T-cell (primary cell): ENCODE results near the gene CPT2. TPM values are rescaled to one million over a fixed set of nuclear protein-coding genes. Genes with fewer than 3 reads are reported as not detected.

Experiments
- ATAC-seq, 4 experiments: fragments of 200-7000 bp in 3 of 4; fragments of 150-1000 bp in 1 of 4; cut with Tn5 transposase; replicated peaks in 1 of 4; 1 replicate in 3 of 4; 2 replicates in 1 of 4; pipeline ENCODE4 v1.10.0; 2021; ENCODE audit warnings: moderate library complexity in 3 of 4, mild to moderate bottlenecking in 2 of 4, moderate number of reproducible peaks in 1 of 4
- CTCF ChIA-PET, 2 donors: fragments of 300-600 bp; sonication (Branson Sonifier 250); formaldehyde crosslinking; loops; one replicate each; lab custom pipeline; 2022; ENCODE audit warnings: antibody characterized with exemption in 2 of 2; lab: Charles Lee
- POLR2A ChIA-PET, 2 donors: fragments of 300-600 bp; sonication (Branson Sonifier 250); formaldehyde crosslinking; loops; one replicate each; lab custom pipeline; 2022; ENCODE audit warnings: antibody characterized with exemption in 2 of 2; lab: Charles Lee
- DNase-seq, 35 experiments: peaks; one replicate each; pipeline versions ENCODE4 v3.0.0 to v3.0.0-alpha.2; 2013 to 2023
- H3K27ac ChIP-seq: one replicate; pipeline ENCODE4 v1.5.1; 2013; ENCODE audit warnings: low read length
- H3K27me3 ChIP-seq, 2 experiments: replicated peaks in 1 of 2; 1 replicate in 1 of 2; 2 replicates in 1 of 2; pipeline versions ENCODE4 v1.6.1 to v1.7.0; 2013; ENCODE audit warnings: low read length in 1 of 2, mixed read lengths in 1 of 2; ENCODE audit not compliant: control insufficient read depth in 2 of 2, insufficient read depth in 2 of 2; ENCODE audit errors: extremely low read depth in 1 of 2
- H3K36me3 ChIP-seq, 2 donors: 1 replicate in 1 of 2; 2 replicates in 1 of 2; pipeline versions ENCODE4 v1.6.1 to v1.7.0; 2013; ENCODE audit warnings: low read length in 1 of 2; ENCODE audit not compliant: control insufficient read depth in 2 of 2, insufficient read depth in 1 of 2; ENCODE audit errors: extremely low read depth in 1 of 2
- H3K4me1 ChIP-seq, 2 experiments: 1 replicate in 1 of 2; 2 replicates in 1 of 2; pipeline versions ENCODE4 v1.6.1 to v1.7.0; 2013; ENCODE audit warnings: low read length in 2 of 2, mixed read lengths in 1 of 2; ENCODE audit not compliant: insufficient read depth in 2 of 2, control insufficient read depth in 1 of 2; ENCODE audit errors: extremely low read depth in 1 of 2
- H3K4me3 ChIP-seq, 2 donors: 1 replicate in 1 of 2; 2 replicates in 1 of 2; pipeline versions ENCODE4 v1.5.1 to v1.7.0; 2013; ENCODE audit warnings: mild to moderate bottlenecking in 2 of 2, low read length in 1 of 2, moderate library complexity in 1 of 2; ENCODE audit not compliant: control insufficient read depth in 1 of 2; ENCODE audit errors: extremely low read depth in 1 of 2
- H3K9me3 ChIP-seq: 2 replicates; pipeline ENCODE4 v1.7.0; 2013
- H3K27ac Mint-ChIP-seq, 2 donors: one replicate each; pipeline ENCODE4 v1.8.0; 2020 to 2021; ENCODE audit warnings: mild to moderate bottlenecking in 2 of 2, mixed read lengths in 2 of 2
- H3K27me3 Mint-ChIP-seq, 2 donors: one replicate each; pipeline ENCODE4 v1.8.0; 2021 to 2022; ENCODE audit warnings: mixed read lengths in 2 of 2
- H3K36me3 Mint-ChIP-seq: one replicate; pipeline ENCODE4 v1.8.0; 2021; ENCODE audit warnings: mixed read lengths
- H3K4me1 Mint-ChIP-seq, 3 donors: one replicate each; pipeline ENCODE4 v1.8.0; 2020 to 2022; ENCODE audit warnings: mixed read lengths in 3 of 3, mild to moderate bottlenecking in 1 of 3
- H3K4me3 Mint-ChIP-seq, 3 donors: one replicate each; pipeline ENCODE4 v1.8.0; 2020 to 2022; ENCODE audit warnings: mild to moderate bottlenecking in 3 of 3, mixed read lengths in 3 of 3, moderate library complexity in 3 of 3
- H3K9me3 Mint-ChIP-seq, 3 donors: one replicate each; pipeline ENCODE4 v1.8.0; 2020 to 2022; ENCODE audit warnings: mixed read lengths in 3 of 3
- WGBS: methylation state at CpG from one replicate; pipeline ENCODE4 v1.1.5; 2013; ENCODE audit warnings: missing lambda C conversion rate; ENCODE audit not compliant: insufficient coverage; 5-methylcytosine and 5-hydroxymethylcytosine counted together
- total RNA-seq, 35 experiments: library from RNA in 6 of 35; stranded (reverse) in 6 of 35; fragments of 120-200 nt in 1 of 35; gene quantifications; one replicate each; pipeline versions ENCODE4 v1.2.1 to v1.2.4 and lab custom pipeline; 2013 to 2026

The CPT2 gene
- total RNA-seq, 5 donors from 2014 or later (not counting 1 experiment from before 2014, with no cell fraction given): 9.4 to 17.5 (median 15.9) TPM

- no peaks in the 10 kb centered on the region for H3K9me3 Mint-ChIP-seq
- no peak overlapping the region for H3K4me3 Mint-ChIP-seq
- H3K27ac Mint-ChIP-seq: no peak overlapping the region
- Histone ChIP-seq H3K27ac (no peak overlapping the region), H3K4me1 (no peaks in the 10 kb centered on the region), H3K27me3 (no peaks in the 10 kb centered on the region), H3K4me3 (no peak overlapping the region), H3K9me3 (no peaks in the 10 kb centered on the region), H3K36me3 (peaks cover 3 to 8% of the 10 kb centered on the region in 2 donors)
- ChIA-PET CTCF (no interaction called here), POLR2A (interaction anchor here in 1 of 2 donors (0.6 kb wide), 1 partner anchor 328 kb away, joined by 8 read pairs; no protein-coding TSS in a partner anchor)
- DNase-seq (no peak), ATAC-seq (no peak)
- H3K27me3 Mint-ChIP-seq: no peaks in the 10 kb centered on the region
- WGBS: 90% methylated on average over 3 of the region's 4 CpGs
- no peaks in the 10 kb centered on the region for H3K4me1 Mint-ChIP-seq
- peaks cover 31% of the 10 kb centered on the region for H3K36me3 Mint-ChIP-seq
Observed at GRCh38 chr1:53250325-53250724, 53.7 kb downstream of the CPT2 start.

GRCh38 chr1:53254011-53254640 lies 57.5 kb downstream of the CPT2 start:
- H3K27ac Mint-ChIP-seq: peak overlapping the region in 1 of 2 donors; percentile 23
- H3K4me3 Mint-ChIP-seq: no peak overlapping the region
- no peaks in the 10 kb centered on the region for H3K9me3 ChIP-seq
- H3K27ac ChIP-seq: no peak overlapping the region
- no peaks in the 10 kb centered on the region for H3K9me3 Mint-ChIP-seq
- POLR2A ChIA-PET: interaction anchor here (0.5 to 0.6 kb wide), 2 partner anchors 22 to 478 kb away, joined by 3 read pairs; no protein-coding TSS in a partner anchor
- ATAC-seq: no peak
- H3K36me3 Mint-ChIP-seq: peaks cover 32% of the 10 kb centered on the region
- WGBS: 90% methylated on average over 1 of the region's 4 CpGs
- H3K4me1 ChIP-seq: no peaks in the 10 kb centered on the region
- H3K4me3 ChIP-seq: no peak overlapping the region
- H3K36me3 ChIP-seq: peaks cover 3 to 12% of the 10 kb centered on the region in 2 donors
- H3K27me3 ChIP-seq: no peaks in the 10 kb centered on the region
- DNase-seq: no peak
- H3K4me1 Mint-ChIP-seq: no peaks in the 10 kb centered on the region
- CTCF ChIA-PET: no interaction called here
- H3K27me3 Mint-ChIP-seq: no peaks in the 10 kb centered on the region

GRCh38 chr1:53255031-53255430 lies 58.4 kb downstream of the CPT2 start:
- Mint-ChIP-seq H3K36me3 (peaks cover 27% of the 10 kb centered on the region), H3K4me3 (no peak overlapping the region), H3K9me3 (no peaks in the 10 kb centered on the region), H3K4me1 (no peaks in the 10 kb centered on the region), H3K27me3 (no peaks in the 10 kb centered on the region), H3K27ac (no peak overlapping the region)
- Histone ChIP-seq H3K4me3 (no peak overlapping the region), H3K27ac (no peak overlapping the region), H3K27me3 (no peaks in the 10 kb centered on the region), H3K4me1 (no peaks in the 10 kb centered on the region), H3K36me3 (peaks cover 0 to 8% of the 10 kb centered on the region in 2 donors), H3K9me3 (no peaks in the 10 kb centered on the region)
- CTCF ChIA-PET: no interaction called here
- WGBS: 96% methylated on average over 4 of the region's 4 CpGs
- ATAC-seq (no peak), DNase-seq (no peak)
- POLR2A ChIA-PET: no interaction called here

GRCh38 chr1:53256511-53257453 lies 60.2 kb downstream of the CPT2 start:
- Mint-ChIP-seq H3K27ac (no peak overlapping the region), H3K4me3 (no peak overlapping the region), H3K9me3 (no peaks in the 10 kb centered on the region), H3K4me1 (no peaks in the 10 kb centered on the region), H3K36me3 (peaks cover 20% of the 10 kb centered on the region), H3K27me3 (no peaks in the 10 kb centered on the region)
- H3K27ac ChIP-seq: no peak overlapping the region
- ChIA-PET CTCF (interaction anchor here in 1 of 2 donors (0.5 to 1.4 kb wide), 2 partner anchors 34 to 75 kb away, joined by 3 read pairs; no protein-coding TSS in a partner anchor), POLR2A (no interaction called here)
- H3K36me3 ChIP-seq: peaks cover 8 to 20% of the 10 kb centered on the region in 2 donors
- ATAC-seq (no peak), DNase-seq (no peak)
- H3K27me3 ChIP-seq: no peaks in the 10 kb centered on the region
- H3K4me1 ChIP-seq: no peaks in the 10 kb centered on the region
- WGBS: 93% methylated on average over 3 of the region's 11 CpGs
- H3K4me3 ChIP-seq: no peak overlapping the region
- no peaks in the 10 kb centered on the region for H3K9me3 ChIP-seq

- no peaks in the 10 kb centered on the region for H3K4me1 Mint-ChIP-seq
- no peak overlapping the region for H3K27ac Mint-ChIP-seq
- Histone ChIP-seq H3K36me3 (peaks cover 8 to 25% of the 10 kb centered on the region in 2 donors), H3K9me3 (no peaks in the 10 kb centered on the region), H3K27me3 (no peaks in the 10 kb centered on the region), H3K27ac (no peak overlapping the region), H3K4me1 (no peaks in the 10 kb centered on the region), H3K4me3 (no peak overlapping the region)
- CTCF ChIA-PET: no interaction called here
- no peaks in the 10 kb centered on the region for H3K27me3 Mint-ChIP-seq
- POLR2A ChIA-PET: no interaction called here
- WGBS: no CpG with 5 or more reads among the region's 5 CpGs
- no peaks in the 10 kb centered on the region for H3K9me3 Mint-ChIP-seq
- no peak for DNase-seq
- no peak for ATAC-seq
- no peak overlapping the region for H3K4me3 Mint-ChIP-seq
- peaks cover 20% of the 10 kb centered on the region for H3K36me3 Mint-ChIP-seq
Observed at GRCh38 chr1:53257454-53258081, 60.9 kb downstream of the CPT2 start.

- POLR2A ChIA-PET: no interaction called here
- H3K4me1 Mint-ChIP-seq: no peaks in the 10 kb centered on the region
- DNase-seq: no peak
- H3K4me3 ChIP-seq: no peak overlapping the region
- no CpG with 5 or more reads among the region's 1 CpG for WGBS
- H3K9me3 Mint-ChIP-seq: no peaks in the 10 kb centered on the region
- H3K27ac Mint-ChIP-seq: no peak overlapping the region
- H3K27me3 ChIP-seq: no peaks in the 10 kb centered on the region
- no peaks in the 10 kb centered on the region for H3K27me3 Mint-ChIP-seq
- CTCF ChIA-PET: no interaction called here
- no peak for ATAC-seq
- H3K27ac ChIP-seq: no peak overlapping the region
- peaks cover 26% of the 10 kb centered on the region for H3K36me3 Mint-ChIP-seq
- peaks cover 8 to 30% of the 10 kb centered on the region in 2 donors for H3K36me3 ChIP-seq
- no peaks in the 10 kb centered on the region for H3K9me3 ChIP-seq
- no peak overlapping the region for H3K4me3 Mint-ChIP-seq
- H3K4me1 ChIP-seq: no peaks in the 10 kb centered on the region
Observed at GRCh38 chr1:53258216-53258615, 61.6 kb downstream of the CPT2 start.
